ENCODE data around the gene ESYT2. TPM values are rescaled to one million over a fixed set of nuclear protein-coding genes. Genes with fewer than 3 reads are reported as not detected.

Gene ESYT2
- total and polyA plus RNA-seq, 4 donors: 4.9 to 31.7 (median 17.2) TPM

GRCh38 chr7:158760936-158761335, 68.4 kb downstream of the ESYT2 start:
- Histone ChIP-seq H3K36me3 (ENCODE audit: control insufficient read depth in 4 of 4, insufficient read depth in 3 of 4, low read depth in 1 of 4, low read length in 3 of 4) (peaks cover 2 to 51% (median 30%) of the 10 kb centered on the region in 4 donors), H3K9ac (ENCODE audit: low read depth in 1 of 2, low read length in 2 of 2) (no peak overlapping the region), H3K4me3 (ENCODE audit: low read depth in 1 of 3, low read length in 3 of 3) (no peak overlapping the region), H3K27me3 (ENCODE audit: control insufficient read depth in 4 of 4, insufficient read depth in 4 of 4, low read length in 3 of 4) (no peaks in the 10 kb centered on the region), H3K27ac (ENCODE audit: low read depth in 1 of 2, low read length in 2 of 2) (no peak overlapping the region), H3K4me1 (ENCODE audit: control insufficient read depth in 4 of 4, insufficient read depth in 4 of 4, low read length in 3 of 4) (no peaks in the 10 kb centered on the region), H3K9me3 (ENCODE audit: control insufficient read depth in 4 of 4, low read length in 3 of 4) (no peaks in the 10 kb centered on the region)
- DNase-seq (ENCODE audit: low spot score): no peak
- 92% methylated on average over 8 of the region's 8 CpGs for WGBS
- no peak for TF ChIP-seq EGR1 (IDR thresholded peaks at IDR 0.05; ENCODE audit: low read depth in 2 of 2)
- TF ChIP-seq RXRA (IDR thresholded peaks at IDR 0.05): no peak
- TF ChIP-seq JUND (IDR thresholded peaks at IDR 0.05): no peak
- TF ChIP-seq TAF1 (conservative IDR thresholded peaks at IDR 0.05): no peak
- no peak for TF ChIP-seq RAD21 (IDR thresholded peaks at IDR 0.05)
- no peak for TF ChIP-seq FOXA1 (IDR thresholded peaks at IDR 0.05)

GRCh38 chr7:158760445-158760764, 68.9 kb downstream of the ESYT2 start:
- TF ChIP-seq YY1 (IDR thresholded peaks at IDR 0.05) (no peak), RXRA (IDR thresholded peaks at IDR 0.05) (no peak), HNF4A (conservative IDR thresholded peaks at IDR 0.05) (no peak), ATF3 (IDR thresholded peaks at IDR 0.05) (no peak), HNF4G (IDR thresholded peaks at IDR 0.05) (no peak), FOXA1 (IDR thresholded peaks at IDR 0.05) (no peak), TAF1 (conservative IDR thresholded peaks at IDR 0.05) (no peak)
- H3K27ac ChIP-seq (ENCODE audit: low read depth in 1 of 2, low read length in 2 of 2): no peak overlapping the region
- peaks cover 2 to 53% (median 31%) of the 10 kb centered on the region in 4 donors for H3K36me3 ChIP-seq (ENCODE audit: control insufficient read depth in 4 of 4, insufficient read depth in 3 of 4, low read depth in 1 of 4, low read length in 3 of 4)
- H3K4me3 ChIP-seq (ENCODE audit: low read depth in 1 of 3, low read length in 3 of 3): no peak overlapping the region
- WGBS: 95% methylated on average over 3 of the region's 3 CpGs
- H3K9me3 ChIP-seq (ENCODE audit: control insufficient read depth in 4 of 4, low read length in 3 of 4): no peaks in the 10 kb centered on the region
- no peak for DNase-seq (ENCODE audit: low spot score)
- H3K9ac ChIP-seq (ENCODE audit: low read depth in 1 of 2, low read length in 2 of 2): no peak overlapping the region
- H3K4me1 ChIP-seq (ENCODE audit: control insufficient read depth in 4 of 4, insufficient read depth in 4 of 4, low read length in 3 of 4): no peaks in the 10 kb centered on the region
- H3K27me3 ChIP-seq (ENCODE audit: control insufficient read depth in 4 of 4, insufficient read depth in 4 of 4, low read length in 3 of 4): no peaks in the 10 kb centered on the region

- no peaks in the 10 kb centered on the region for H3K9me3 ChIP-seq (ENCODE audit: control insufficient read depth in 4 of 4, low read length in 3 of 4)
- no peak overlapping the region for H3K4me3 ChIP-seq (ENCODE audit: low read depth in 1 of 3, low read length in 3 of 3)
- no peak overlapping the region for H3K9ac ChIP-seq (ENCODE audit: low read depth in 1 of 2, low read length in 2 of 2)
- 97% methylated on average over 14 of the region's 14 CpGs for WGBS
- no peaks in the 10 kb centered on the region for H3K27me3 ChIP-seq (ENCODE audit: control insufficient read depth in 4 of 4, insufficient read depth in 4 of 4, low read length in 3 of 4)
- TF ChIP-seq CTCF (IDR thresholded peaks at IDR 0.05; ENCODE audit: low read depth, low read length, missing input control) (no peak), ZBTB33 (IDR thresholded peaks at IDR 0.05) (no peak), EGR1 (IDR thresholded peaks at IDR 0.05; ENCODE audit: low read depth in 2 of 2) (no peak), JUND (IDR thresholded peaks at IDR 0.05) (no peak), REST (IDR thresholded peaks at IDR 0.05) (no peak), GABPA (IDR thresholded peaks at IDR 0.05 in 1 of 2, conservative IDR thresholded peaks at IDR 0.05 in 1 of 2) (no peak)
- H3K4me1 ChIP-seq (ENCODE audit: control insufficient read depth in 4 of 4, insufficient read depth in 4 of 4, low read length in 3 of 4): no peaks in the 10 kb centered on the region
- no peak for DNase-seq (ENCODE audit: low spot score)
- H3K27ac ChIP-seq (ENCODE audit: low read depth in 1 of 2, low read length in 2 of 2): no peak overlapping the region
- peaks cover 2 to 57% (median 33%) of the 10 kb centered on the region in 4 donors for H3K36me3 ChIP-seq (ENCODE audit: control insufficient read depth in 4 of 4, insufficient read depth in 3 of 4, low read depth in 1 of 4, low read length in 3 of 4)
Observed at GRCh38 chr7:158759749-158760444, 69.4 kb downstream of the ESYT2 start.
